Suprapubic skin (tissue), 4 donors: ENCODE data around the gene SBK2.

Experiments used
- POLR2A ChIP-seq, 2 donors: fragments of 450-650 bp; IDR thresholded peaks; one replicate each; pipeline ENCODE4 v1.6.1; 2017; ENCODE audit warnings: antibody characterized with exemption in 2 of 2, mild to moderate bottlenecking in 2 of 2, moderate library complexity in 2 of 2
- POLR2AphosphoS5 ChIP-seq, 3 donors: sonication (generic); formaldehyde crosslinking; IDR thresholded peaks; one replicate each; pipeline ENCODE4 v1.6.1; 2017; ENCODE audit warnings: antibody characterized with exemption in 3 of 3
- TF ChIP-seq, protein P1 (sequence below), 2 donors: fragments of 200-600 bp in 1 of 2; fragments of 450-650 bp in 1 of 2; sonication (generic) in 1 of 2; IDR thresholded peaks; one replicate each; pipeline ENCODE4 v1.5.1; 2016 to 2019; ENCODE audit warnings: antibody characterized with exemption in 2 of 2, mild to moderate bottlenecking in 1 of 2, moderate library complexity in 1 of 2

GRCh38 chr19:55554741-55555152 is 17.8 kb upstream of the SBK2 start:
- TF ChIP-seq, protein P1, sequence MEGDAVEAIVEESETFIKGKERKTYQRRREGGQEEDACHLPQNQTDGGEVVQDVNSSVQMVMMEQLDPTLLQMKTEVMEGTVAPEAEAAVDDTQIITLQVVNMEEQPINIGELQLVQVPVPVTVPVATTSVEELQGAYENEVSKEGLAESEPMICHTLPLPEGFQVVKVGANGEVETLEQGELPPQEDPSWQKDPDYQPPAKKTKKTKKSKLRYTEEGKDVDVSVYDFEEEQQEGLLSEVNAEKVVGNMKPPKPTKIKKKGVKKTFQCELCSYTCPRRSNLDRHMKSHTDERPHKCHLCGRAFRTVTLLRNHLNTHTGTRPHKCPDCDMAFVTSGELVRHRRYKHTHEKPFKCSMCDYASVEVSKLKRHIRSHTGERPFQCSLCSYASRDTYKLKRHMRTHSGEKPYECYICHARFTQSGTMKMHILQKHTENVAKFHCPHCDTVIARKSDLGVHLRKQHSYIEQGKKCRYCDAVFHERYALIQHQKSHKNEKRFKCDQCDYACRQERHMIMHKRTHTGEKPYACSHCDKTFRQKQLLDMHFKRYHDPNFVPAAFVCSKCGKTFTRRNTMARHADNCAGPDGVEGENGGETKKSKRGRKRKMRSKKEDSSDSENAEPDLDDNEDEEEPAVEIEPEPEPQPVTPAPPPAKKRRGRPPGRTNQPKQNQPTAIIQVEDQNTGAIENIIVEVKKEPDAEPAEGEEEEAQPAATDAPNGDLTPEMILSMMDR (IDR thresholded peaks at IDR 0.05) = no peak
- TF ChIP-seq POLR2AphosphoS5 (IDR thresholded peaks at IDR 0.05) (no peak), POLR2A (IDR thresholded peaks at IDR 0.05) (no peak)
